GM19455 (cell line): ENCODE measurements around the gene SHOX.

Experiments
- ATAC-seq: cut with Tn5 transposase; IDR thresholded peaks from one replicate; pipeline ENCODE4 v1.9.1; 2021; ENCODE audit not compliant: unreplicated experiment

Gene SHOX

DNA sequence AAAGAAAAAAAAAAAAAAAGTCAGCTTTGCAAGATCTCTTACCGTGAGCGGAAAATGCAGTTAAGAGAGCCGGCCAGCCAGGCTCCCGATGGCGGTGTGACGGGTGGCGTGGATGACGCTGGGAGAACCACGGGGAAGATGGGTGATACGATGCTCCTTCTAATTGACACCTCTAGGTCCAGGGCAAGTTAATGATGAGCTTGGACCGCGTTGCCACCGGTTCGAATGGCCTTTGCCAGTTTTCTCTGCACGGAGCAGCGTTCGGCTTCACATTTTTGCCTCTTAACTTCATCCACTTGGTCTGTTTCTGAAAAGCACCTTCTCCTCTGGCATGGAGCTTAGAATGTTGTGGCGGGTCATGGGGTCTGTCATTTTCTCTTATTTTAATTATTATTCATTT, 33.2 kb downstream of the SHOX start:
- no peak for ATAC-seq

DNA sequence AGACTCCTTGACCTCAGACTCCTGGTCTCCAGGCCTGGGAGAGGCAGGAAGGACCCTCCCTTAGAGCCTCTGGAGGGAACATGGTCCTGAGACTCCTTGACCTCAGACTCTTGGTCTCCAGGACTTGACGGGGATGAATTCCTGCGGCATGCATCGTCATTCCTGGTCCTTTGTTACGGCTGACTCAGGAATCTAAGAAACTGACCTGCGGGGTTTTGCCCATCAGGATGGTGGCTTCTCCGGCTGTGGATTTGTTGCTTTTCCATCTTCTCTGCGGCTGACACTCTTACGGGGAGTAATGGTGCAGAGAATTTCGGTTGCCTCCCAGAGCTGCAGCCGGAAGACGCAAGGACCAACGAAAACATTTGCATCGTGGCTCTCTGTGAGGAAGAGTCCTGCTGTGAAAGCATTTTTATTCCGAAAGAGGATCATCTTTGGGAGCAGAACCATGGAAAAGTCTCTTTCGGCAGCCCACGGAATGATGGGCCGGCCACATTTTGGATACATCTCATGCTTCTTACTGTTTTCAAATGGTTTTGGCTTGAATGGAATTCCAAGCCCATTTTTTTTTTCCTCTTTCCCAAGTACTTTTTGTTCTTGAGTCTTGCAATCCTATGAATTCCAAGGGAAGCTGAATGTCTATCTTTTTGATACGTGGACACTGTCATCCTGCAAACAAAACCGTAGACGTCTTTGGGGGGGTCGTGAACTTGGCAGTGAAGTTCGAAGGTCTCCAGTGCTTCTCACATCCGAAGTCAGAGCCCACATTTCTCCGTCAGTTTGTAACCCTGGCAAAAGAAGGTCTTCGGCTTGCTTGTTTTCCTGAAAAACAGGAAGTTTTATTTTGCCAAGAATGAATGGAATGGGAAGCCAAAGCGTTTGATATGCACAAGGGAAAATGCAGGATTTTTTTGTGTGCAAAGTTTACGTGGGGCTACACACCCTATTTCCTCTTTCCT, 36.5 kb downstream of the SHOX start:
- ATAC-seq = no peak

DNA sequence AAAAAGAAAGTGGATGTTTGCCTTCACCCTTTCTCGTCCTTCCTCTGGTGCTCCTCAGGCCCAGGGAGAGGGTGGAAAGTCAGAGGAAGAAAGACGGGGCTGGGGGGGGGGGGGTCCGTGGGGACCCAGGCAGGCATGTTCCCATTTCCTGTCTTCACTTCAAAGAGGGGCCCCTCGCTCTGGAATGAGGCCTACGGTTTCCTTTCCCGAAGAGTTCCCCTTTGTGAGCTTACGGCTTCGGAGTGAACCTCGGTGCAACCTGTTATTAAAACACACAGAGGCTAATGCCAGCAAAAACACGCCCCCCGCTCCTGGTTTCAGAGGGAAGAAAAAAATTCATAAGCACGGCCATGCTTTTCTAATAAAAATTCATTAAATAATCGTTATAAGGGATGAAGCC, 40.1 kb downstream of the SHOX start:
- no peak for ATAC-seq

DNA sequence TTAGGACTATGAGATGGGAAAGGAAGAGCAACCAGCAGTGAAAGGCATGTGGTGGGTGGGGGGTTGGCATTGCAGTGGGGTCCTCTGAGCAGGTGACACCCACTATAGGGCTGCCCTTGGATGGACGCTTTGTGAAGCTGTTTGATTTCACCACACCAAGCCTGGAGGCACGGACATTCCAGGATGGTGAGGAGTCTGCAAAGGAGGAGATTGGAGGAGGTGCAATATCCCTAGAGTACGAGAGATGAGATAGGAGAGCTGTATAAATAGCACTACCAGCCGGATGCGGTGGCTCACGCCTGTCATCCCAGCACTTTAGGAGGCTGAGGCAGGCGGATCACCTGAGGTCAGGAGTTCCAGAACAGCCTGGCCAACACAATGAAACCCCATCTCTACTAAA, 42.3 kb downstream of the SHOX start:
- no peak for ATAC-seq

DNA sequence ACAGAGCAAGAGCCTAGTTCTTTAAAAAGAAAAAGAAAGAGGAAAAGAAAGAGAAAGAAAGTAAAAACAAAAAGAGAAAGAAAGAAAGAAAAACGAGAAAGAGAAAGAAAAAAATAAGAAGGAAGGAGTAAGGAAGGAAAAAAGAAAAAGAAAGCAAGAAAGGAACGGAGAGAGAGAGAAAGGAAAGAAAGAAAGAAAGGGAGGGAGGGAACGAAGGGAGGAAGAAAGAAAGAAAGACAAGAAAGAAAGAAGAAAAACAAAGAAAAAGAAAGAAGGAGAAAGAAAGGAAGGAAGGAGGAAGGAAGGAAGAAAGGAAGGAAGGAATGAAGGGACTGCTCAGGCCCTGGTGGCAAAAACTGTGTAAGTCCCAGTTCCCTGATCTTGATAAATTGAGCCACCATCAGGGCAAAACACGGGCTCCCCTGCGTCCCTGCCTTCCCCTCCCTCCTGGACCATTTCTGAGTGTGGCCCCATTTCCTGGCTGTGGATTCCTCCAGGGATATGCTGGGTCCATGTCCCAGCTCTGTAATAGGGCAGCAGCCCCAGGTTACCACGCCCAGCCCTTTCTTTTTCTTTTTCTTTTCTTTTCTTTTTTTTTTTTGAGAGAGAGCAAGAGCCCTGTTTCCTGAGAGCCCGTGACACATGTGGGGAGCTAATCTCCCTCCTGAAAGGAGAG, 44.8 kb downstream of the SHOX start:
- ATAC-seq = no peak

DNA sequence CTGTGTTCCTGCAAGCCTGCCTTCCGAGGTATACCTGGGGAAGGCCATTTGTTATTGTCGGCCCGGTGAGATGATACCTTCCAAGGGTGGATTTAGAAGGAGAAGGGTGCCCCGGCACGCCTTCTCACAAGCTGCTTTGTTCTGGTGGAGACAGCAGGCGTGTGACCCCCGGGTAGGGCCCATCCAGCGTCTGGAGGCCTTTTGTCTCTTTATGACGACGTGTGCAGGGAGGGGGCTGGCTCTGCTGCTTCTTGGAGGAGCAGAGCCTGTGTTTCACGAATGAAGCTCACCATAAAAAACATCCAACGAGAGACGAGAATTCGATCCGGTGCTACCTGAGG, 45.3 kb downstream of the SHOX start:
- ATAC-seq = no peak

DNA sequence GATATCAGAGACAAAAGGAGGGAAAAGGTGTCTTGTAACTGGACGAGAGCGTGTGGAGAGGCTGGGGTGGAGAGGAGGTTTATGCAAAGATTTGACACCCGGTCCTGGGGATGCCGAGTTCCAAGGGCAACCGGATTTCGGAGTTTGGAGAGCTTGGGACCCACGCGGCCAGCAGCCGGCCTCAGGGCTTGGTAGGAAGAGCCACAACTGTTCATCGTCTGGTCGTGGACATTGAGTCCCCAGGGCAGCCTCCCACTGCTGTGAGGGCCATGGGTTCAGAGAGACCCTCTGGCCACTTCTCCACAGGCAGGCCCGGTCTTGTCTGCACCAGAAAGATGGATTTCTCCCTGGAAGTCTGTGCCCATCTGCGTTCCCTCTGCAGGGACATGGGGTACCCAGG, 46.8 kb downstream of the SHOX start:
- no peak for ATAC-seq

DNA sequence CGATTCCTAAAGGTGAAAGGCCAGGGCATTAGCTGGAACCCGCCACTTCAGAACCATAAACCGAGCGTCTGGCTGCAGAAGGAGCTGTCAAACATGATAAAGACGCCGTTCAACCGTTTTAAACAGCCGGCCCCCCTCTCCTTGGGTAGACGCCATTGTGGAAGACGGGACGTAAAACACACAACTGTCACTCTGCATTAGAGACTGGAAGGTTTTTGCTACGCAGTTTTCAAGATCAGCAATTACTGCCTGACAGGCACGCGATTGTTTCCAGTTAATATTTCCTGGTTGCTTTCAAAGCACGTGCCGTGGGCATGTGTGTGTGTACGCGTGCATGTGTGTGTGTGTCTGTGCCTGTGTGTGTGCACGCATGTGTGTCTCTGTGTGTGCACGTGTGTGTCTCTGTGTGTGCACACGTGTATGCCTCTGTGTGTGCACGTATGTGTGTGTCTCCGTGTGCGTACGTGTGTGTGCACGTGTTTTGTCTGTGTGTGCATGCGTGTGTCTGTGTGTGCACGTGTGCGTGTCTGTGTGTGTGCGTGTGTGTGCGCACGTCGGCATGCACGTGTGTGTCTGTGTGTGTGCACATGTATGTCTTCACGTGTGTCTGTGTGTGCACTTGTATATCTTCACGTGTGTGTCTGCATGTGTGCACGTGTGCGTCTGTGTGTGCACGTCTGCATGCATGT, 48.8 kb downstream of the SHOX start:
- ATAC-seq = no peak

DNA sequence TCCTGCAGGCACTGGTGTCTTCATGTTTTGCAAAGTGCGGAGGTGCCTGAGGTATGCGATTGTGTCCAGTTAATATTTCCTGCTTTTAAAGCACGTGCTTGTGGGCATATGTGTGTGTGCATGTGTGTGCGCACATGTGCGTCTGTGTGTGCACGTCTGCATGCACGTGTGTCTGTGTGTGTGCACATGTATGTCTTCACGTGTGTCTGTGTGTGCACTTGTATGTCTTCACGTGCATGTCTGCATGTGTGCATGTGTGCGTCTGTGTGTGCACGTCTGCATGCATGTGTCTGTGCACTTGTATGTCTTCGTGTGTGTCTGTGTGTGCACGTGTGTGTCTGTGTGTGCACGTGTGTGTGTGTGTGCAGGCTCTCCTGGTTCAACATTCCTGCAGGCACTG, 49.5 kb downstream of the SHOX start:
- ATAC-seq = no peak

DNA sequence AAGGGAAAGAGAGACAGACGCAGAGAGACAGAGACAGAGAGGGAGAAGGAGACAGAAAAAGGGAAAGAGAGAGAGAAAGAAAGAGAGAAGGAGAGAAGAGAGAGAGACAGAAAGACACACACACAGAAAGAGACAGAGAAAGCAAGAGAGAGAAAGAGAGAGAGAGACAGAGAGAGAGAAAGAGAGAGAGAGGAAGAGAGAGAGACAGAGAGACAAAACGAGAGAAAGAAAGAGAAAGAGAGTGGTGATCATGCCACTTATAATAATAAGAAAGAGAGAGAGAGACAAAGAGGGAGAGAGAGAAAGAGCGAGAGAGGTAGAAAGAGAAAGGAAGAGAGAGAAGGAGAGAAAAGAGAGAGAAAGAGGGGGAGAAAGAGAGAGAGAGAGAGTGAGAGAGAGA, 51.4 kb downstream of the SHOX start:
- ATAC-seq = no peak

DNA sequence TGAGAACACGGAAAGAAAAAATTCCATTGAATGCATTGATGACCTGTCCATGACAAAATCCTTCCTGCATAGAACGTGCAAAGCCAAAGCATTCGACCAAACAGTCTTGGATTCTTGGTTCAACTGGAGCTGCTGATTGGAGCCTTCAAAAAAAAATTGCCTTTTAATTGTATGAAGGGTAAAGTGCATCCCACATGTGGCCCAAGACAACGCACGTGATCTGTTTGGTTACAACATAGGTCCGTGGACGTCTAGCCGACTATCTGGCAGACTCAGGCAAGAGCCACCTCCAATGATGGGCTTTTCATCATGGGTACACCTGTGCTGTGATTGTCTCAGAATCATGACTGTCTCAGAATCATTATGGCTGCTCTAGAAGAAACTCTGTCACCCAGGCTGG, 52.3 kb downstream of the SHOX start:
- no peak for ATAC-seq

DNA sequence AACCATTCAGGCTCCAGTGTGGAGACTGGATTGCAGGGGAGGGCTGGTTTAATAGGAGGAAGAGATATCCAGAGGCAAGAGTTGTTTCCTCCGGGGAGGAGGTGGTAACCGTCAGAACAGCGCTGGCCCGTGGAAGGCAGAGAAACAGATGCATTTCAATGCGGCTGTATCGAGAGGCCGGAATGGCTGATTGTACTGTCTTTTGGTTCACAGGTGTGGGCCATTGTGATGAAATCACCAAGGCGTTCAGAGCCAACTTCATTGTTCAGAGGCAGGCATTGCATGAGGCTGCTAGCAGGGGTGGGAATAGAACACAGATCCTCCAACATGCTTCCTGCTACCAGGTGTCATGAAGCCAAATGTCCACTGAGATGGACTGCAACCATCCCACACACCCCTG, 53.0 kb downstream of the SHOX start:
- no peak for ATAC-seq

DNA sequence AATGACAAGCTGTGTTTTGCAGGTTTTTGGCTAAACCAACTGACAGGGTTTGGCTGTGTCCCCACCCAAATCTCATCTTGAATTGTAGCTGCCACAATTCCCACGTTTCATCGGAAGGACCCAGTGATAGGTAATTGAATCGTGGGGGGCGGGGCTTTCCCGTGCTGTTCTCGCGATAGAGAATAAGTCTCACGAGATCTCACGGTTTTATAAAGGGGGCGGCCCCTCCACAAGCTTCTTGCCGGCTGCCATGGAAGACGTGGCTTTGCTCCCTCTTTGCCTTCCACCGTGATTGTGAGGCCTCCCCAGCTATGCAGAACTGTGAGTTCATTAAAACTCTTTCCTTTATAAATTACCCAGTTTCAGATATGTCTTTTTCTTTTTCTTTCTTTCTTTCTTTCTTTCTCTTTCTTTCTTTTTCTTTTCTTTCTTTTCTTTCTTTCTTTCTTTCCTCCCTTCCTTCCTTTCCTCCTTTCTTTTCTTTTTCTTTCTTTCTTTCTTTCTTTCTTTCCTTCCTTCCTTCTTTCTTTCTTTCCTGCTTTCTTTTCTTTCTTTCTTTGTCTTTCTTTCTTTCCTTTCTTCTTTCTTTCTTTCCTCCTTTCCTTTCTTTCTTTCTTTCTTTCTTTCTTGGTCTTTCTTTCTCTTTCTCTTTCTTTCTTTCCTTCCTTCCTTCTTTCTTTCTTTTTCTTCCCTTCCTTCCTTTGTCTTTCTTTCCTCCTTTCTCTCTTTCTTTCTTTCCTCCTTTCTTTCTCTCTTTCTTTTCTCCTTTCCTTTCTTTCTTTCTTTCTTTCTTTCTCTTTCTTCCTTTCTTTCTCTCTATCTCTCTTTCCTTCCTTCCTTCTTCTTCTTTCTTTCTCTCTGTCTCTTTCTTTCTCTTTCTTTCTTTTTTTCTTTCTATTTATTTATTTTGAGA, 54.8 kb downstream of the SHOX start:
- no peak for ATAC-seq

DNA sequence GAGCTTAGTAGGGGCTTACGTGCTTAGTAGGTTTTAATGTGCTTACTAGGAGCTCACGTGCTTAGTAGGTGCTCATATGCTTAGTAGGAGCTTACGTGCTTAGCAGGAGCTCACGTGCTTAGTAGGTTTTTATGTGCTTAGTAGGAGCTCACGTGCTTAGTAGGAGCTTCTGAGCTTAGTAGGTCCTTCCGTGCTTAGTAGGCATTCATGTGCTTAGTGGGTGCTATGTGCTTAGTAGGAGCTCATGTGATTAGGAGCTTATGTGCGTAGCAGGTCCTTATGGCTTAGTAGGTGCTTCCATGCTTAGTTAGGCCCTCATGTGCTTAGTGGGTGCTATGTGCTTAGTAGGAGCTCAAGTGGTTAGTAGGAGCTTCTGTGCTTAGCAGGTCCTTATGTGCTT, 59.4 kb downstream of the SHOX start:
- no peak for ATAC-seq

DNA sequence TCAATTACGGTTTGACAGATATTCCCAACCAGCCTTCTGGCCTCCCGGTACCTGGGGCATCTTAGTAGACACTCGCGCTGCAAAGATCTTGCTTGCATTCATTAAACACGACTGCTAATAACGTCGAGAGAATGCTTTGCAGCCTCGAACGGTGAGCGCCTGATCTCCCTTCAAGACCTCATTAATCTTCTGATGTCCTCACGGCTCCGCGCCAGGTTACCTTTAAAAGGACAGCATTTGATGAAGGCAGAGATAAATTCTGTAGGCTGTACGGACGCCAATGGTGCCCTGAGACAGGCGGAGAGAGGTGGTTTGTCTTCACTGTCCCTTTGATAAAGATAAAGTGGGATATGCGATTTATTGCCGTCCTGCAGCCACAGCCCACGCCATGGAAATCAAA, 64.2 kb downstream of the SHOX start:
- ATAC-seq = no peak

DNA sequence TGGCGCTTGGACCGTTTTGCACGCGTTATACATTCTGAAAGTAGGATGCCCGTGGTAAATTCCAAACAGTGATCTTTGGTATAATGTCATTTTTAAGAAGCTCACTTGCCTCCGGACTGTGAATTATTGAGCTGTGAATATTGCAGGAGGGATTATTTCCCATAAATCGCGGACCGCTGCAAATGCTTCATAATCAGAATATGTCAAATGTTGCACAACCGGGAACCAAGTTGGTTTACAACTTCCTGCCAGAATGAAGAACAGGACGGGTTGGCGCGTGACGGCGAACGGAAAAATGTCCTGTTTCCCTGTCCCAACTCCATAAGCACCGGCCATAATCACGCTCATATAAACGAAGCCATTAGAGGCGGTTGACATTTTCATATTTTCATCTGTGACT, 67.6 kb downstream of the SHOX start:
- no peak for ATAC-seq

DNA sequence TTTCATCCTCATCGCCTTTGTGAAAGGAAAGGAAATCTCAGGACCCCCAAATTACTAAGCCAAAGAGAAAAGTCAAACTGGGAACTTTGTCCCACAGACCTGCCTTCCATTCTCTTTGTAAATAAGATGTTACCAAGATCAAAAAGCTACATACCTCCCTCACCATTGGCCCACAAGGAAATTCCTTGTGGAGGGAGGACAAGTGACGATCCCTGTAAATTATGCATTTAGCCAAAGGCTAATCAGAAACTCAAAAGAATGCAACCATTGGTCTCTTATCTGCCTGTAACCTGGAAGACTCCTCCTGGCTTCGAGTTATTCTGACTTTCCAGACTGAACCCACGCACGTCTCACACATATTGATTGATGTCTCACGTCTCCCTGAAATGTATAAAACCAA, 70.3 kb downstream of the SHOX start:
- no peak for ATAC-seq

DNA sequence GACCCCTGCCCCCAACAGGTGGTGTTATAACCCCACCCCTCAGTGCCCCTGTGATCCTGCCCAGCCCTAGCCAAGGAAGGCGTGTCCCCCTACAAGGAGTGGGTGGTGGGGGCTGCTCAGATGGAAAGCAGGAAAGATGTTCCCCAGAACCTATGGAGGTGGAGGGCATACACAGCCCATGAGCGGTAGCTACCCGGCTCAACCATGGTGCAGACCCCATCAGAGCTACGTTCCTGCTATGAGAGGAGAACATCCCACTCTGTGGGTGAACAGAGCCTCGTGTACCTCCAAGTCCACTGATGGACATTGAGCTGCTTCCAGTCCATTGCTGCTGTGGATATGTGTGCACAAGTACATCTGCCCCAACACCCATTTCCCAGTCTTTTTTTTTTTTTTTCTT, 71.1 kb downstream of the SHOX start:
- ATAC-seq = no peak

DNA sequence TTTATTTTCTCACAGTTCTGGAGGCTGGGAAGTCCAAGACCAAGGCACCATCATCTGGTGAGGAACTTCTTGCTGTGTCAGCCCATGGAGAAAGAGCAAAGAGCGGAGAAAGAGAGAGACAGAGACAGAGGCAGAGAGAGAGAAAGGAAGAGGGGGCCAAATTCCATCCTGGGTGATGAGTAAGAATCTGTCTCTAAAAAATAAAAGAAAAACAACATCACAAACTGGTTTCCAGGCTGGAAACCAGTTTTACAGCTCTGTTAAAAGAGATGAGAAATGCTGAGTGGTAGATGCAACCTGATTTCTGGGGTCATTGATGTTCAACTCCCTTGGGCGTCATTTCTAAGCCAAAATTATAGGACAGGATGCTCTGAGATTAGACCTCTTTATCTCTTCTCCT, 72.9 kb downstream of the SHOX start:
- ATAC-seq = no peak

DNA sequence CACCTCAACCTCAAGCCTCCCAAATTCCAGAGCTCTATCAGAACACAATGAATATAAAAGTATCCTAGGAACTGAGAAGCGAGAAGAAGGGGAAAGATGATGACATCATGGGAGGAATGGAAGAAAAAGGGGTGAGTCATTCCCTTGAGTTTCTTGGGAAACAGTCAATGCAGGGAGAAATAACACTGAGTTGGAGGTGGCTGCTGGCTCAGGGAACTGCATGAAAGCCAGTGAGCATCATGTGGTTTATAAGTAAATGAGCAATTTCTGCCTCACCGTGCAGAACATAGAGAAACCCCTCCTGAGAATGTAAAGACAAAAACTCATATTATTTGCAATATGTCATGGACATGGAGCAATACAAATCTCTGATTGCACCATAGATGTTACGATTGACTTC, 73.3 kb downstream of the SHOX start:
- ATAC-seq = no peak
